GM21360 (cell line): ENCODE data around the gene FOXD2.
"Not testable (repeated sequence)": the region's sequence is repeated elsewhere in the genome, so short reads cannot be mapped to it uniquely, and the experiment has no call there.

Experiments
- ATAC-seq: cut with Tn5 transposase; IDR thresholded peaks from one replicate; pipeline ENCODE4 v1.9.1; 2021; ENCODE audit warnings: mild to moderate bottlenecking, moderate library complexity; ENCODE audit not compliant: unreplicated experiment

Gene FOXD2

DNA sequence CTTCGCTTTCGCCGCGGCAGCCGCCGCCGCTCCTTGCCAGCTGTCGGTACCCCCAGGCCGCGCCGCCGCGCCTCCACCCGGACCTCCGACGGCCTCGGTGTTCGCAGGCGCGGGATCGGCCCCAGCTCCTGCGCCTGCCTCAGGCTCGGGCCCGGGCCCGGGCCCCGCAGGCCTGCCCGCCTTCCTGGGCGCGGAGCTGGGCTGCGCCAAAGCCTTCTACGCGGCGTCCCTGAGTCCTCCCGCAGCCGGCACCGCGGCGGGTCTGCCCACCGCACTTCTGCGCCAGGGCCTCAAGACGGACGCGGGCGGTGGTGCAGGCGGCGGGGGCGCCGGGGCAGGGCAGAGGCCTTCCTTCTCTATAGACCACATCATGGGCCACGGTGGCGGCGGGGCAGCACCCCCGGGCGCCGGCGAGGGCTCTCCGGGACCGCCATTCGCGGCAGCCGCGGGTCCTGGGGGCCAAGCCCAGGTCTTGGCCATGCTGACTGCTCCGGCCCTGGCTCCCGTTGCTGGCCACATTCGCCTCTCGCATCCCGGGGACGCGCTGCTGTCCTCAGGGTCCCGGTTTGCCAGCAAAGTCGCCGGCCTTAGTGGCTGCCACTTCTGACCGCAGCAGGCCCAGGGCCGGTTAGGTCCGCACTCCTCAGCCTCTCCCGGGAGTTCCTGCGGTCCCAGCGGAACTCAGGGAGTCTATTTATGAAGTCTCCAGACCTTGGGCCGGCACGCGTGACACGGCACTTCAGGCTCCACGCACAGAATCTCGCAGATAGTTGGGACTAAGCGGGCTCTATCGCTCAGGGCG, 1.4 kb downstream of the FOXD2 start:
- ATAC-seq = no peak

DNA sequence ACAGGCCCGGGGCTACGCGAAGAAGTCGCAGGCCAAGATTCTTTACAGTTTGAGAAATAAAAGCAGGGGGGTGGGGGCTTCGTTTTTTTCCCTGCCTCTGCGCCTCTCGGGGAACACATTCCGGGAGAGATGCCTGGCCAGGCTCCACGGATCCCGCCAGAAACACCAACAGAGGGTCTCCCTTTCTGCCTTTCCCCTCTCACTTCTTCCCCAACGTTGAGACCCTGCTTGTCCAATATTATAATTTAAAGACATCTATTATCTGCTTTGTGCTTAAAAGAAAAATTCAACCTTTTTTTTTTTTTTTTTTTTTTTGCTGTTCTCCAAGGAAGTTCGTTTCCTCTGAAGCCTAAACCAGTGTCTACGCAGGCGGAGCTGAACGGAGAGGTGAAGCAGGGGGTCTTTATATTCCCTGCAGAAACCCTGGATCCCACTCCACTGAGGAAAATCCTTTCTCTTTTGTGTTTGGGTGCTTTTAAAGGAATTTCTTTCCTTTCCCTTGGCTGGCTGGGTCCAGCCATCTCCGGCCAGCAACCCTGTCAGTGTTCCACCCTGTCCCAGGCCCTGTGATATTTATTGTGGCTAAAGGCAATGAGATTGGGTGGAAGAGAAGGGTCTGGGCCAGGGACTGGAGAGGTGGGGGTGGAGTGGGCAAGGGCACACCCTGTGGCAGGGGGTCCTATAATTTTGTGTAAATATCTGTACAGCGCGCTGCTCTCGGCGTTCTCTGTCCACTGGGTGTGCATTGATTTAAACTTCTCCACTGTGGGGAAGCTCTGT, 2.2 kb downstream of the FOXD2 start:
- no peak for ATAC-seq

DNA sequence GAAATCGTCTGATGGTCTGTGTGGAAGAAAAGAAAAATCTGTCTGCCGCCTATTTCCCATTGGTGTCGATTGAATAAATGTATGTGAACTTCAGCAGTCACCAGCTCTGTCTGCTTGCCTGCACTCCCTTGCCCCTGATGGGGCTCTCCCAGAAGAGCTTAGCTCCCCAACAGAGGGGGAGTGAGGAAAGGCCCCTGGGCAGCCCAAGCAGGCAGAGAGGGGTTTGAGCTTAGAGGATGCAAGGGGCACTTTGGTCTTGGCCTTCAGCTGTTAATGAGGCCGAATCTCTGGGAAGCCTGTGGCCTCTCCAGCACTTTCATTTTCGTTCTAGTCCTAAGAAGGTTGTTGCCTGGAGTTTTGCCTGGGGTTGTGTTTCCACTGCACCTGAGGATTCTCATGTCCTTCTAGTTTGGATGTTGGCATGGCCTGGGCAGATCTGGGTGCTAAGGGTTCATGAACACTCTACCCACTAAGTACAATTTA, 2.8 kb downstream of the FOXD2 start:
- no peak for ATAC-seq

GRCh38 chr1:47441450-47442106, 3.7 kb downstream of the FOXD2 start:
- ATAC-seq = no peak

DNA sequence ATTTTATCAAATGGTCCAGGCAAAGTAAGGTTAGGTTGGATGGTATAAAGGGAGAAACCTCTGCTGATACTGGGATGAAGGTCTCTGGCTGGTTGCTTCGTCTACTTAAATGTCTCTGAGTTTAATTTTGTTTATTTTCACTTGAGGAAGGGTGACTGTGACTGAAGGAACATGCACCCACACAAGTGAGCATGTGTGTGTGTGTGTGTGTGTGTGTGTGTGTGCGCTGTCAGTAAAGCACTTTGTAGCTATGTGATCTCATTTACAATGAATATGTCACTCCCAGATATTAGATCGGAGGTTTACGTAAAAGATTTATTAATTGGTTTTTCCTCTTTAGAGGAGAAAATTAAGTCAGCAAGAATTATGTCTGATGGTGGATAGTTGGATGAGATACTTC, 4.4 kb downstream of the FOXD2 start:
- ATAC-seq = no peak

DNA sequence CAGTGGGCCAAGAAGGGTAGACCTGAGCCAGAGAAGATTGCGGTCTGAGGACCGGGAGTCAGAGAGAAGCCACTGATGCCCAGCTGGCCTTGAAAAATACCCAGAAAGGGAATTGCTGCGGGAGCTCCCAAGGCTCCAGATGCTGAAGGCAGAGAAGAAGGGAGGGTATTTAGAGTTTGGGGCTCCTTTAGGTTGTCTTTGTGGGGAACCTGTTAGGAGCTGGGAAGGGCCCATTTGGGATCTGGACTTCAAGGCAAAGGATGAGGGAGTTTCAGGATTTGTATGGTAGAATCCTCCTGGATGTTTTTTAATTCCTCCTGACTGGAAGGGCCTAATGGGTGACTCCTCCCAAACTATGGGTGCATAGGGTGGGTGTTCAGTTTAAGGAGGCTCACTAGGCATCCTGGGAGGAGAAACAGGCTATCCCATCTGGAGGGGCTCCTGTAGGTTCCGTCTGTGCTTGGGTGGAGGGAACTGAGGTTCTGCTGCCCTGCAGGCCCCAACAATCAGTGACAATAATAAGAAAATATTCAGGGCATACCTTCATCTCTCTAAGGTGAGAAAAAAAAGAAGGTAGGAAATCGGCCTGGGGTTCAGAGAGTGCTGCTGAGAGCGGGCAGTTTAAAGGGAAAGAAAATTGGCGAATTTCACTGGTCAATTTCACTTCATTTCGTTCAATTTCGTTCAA, 5.1 kb downstream of the FOXD2 start:
- ATAC-seq = no peak

DNA sequence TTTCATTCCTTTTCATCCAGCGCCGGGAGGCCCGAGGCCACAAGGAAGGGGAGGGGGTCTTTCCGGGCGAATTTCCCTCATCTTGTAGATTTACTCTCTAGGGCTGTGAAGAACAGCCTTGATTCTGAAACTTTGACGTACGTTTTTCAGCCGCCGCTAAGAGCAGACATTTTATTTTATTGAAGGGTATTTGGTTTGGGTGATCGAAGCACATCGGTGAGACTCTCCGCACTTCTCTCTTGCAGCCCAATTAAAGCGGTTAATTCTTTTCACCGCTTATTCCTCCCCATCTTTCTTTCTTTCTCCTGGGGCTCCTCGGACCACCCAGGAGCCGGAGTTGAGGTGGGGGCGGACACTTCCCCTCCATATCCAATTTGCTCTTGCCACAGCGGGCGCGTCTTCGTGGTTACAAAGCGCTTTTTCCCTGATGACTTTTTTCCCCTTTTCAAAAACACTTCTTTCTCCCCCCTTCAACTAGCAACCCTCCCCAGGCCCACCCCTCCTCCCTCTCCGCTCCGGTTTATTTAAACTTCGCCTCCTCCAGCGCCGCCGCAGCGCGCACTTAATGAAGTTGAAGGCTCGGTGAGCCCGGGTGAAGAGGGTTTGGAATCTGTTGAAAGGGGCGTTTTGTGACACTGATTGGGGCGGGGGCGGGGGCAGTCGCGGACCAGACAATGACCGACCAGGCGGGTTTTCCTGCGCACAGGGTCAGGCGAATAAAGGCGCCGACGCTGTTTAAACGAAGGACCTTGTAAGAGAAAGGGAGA, 5.9 kb downstream of the FOXD2 start:
- ATAC-seq = no peak

DNA sequence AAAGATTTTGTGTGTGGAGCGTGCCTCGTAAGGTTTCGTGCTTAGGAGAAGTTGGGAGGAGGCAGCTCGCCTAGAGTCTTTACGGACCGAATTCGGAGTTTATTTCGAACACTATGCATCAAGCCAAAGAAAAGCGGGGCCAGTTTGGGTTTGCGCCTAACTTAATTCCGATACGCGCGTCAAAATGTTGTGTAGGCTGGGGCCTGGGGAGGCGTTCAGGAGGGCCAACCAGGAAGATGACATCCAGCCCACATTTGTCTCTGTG, 6.4 kb downstream of the FOXD2 start:
- no peak for ATAC-seq

DNA sequence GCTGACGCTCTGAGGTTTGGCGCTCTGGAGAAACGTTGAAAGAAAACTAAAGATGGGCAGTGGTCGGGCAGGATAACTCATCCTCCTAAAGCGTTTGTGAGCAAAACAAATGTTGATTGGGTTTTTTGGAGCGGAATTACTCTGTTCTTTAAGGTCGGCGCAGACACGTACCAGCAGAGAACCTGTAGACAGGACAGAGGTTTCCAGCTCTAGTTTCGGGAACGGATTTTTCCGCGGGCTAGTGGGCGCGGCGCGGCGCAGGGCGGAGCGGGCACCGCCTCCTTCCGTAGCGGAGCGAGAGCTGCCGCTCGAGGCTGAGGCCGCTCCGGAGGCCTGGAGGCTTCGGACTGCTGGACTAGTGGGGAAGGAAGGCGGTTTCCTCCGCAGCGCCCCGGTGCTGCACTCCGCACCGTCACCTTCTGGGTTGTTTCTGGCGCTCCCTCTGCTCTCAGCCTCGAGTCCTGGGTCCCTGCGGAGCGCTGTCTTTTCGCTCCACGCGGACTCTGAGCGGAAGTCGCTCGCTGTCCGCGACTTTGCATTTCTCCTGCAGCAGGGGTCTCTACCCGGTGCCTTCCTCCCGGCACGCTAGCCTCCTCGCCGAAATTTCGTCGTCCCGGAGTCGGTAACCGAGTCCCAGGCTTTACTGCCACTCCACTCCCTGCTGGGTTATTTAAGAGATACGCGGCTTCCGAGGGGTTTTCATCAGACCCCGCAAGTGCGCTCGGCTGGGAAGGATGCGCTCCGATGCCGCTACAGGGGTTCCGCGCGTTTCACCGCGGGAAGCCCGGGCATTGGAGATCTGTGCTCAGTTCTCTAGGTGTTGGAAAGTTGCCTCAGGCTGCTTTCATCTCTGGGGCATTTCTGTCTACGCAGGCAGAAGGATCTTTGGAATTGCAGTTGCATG, 7.0 kb downstream of the FOXD2 start:
- no peak for ATAC-seq

GRCh38 chr1:47445823-47446550, 8.1 kb downstream of the FOXD2 start:
- no peak for ATAC-seq

DNA sequence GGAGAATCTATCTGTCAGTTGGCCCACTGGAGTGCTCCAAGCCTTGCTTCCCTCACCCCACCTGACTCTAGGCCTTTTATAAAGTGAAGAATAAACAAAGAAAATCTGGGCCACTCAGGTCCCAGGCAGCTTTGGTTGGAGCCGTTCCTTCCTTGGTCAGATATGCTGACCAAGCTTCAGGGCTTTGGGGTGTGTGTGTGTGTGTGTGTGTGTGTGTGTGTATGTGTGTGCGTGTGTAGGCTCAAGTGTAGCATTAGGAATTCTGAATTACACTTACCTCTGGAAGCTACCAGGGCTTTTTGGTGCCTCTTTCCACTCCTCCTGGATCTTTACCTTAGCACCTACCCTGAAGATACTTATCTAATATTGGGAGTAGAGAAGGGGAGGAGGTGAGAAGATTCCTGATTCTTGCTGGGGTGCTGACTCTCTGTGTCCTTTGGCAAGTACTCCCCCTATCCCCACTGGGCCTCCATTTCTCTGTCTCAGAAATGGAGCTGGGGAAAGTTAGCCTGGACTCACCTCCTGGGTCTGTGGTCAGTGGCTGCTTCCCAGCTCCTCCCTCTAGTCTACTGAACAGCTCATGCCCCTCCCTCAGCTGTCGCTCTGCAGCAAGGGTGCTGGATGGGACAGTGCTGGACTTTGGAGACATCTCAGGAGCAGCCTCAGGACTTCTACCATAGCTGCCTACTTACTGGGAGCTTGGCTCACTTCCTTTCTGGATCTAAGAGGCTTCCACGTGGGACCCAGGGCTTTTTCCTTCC, 10.8 kb downstream of the FOXD2 start:
- ATAC-seq = no peak

DNA sequence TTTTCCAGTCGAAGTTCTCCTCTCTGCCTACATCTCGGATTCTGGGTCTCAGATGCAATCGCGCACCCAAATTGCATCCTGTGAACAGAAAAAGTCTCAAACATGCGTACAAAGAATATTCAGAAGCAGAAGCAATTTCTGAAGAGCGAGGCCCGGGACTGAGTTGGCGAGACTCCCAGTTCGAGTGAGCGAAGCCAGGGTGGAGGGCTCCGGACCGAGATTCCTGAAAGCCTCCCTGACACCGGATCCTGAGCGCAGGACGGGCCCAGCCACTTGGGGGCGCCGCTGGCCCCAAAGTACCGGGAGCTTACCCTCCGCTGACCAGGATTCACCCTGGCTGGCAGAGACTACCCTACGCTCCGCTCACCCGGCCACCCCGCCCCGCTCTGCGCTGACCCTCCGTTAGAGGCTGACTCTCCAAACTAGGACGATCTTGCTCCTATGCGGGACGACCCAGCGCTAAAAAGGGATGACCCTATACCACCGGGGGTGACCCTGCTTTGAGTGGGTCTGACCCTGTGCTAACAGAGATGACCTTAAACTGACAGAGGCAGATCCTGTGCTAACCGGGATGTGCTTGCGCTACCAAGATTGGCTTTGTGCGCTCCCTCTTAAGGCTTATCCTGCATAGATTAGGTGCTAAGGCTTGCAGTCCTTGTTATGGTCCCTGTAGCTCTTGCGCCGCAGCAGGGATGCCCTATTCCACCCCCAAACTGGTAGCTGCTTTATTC, 12.1 kb downstream of the FOXD2 start:
- ATAC-seq = no peak

- no peak for ATAC-seq
Observed at GRCh38 chr1:47450606-47451005, 12.8 kb downstream of the FOXD2 start.

GRCh38 chr1:47452426-47452825, 14.6 kb downstream of the FOXD2 start:
- ATAC-seq = no peak

DNA sequence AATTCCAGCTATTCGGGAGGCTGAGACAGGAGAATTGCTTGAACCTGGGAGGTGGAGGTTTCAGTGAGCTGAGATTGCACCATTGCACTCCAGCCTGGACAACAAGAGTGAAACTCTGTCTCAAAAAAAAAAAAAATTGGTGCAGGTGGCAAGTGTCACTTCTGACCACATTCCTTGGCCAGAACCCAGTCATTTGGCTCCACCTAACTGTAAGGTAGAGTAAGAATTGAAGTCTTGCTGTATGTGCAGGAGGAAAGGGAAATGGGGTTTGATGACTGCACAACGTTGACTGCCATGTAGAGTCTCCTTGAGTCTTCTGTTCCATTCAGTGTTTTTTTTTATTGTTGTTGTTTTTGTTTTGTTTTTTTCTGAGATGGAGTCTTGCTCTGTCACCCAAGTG, 16.1 kb downstream of the FOXD2 start:
- not testable (repeated sequence) for ATAC-seq

DNA sequence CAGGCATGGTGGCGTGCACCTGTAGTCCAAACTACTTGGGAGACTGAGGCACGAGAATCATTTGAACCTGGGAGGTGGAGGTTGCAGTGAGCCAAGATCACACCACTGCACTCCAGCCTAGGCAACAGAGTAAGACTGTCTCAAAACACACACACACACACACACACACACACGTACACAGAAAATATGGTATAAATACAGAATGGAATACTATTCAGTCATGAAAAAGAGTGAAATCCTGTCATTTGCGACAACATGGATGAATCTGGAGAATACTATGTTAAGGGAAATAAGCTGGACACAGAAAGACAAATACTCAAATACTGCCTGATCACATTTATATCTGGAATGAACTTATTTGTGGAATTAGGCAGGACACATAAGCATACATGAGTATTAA, 18.4 kb downstream of the FOXD2 start:
- ATAC-seq = no peak

DNA sequence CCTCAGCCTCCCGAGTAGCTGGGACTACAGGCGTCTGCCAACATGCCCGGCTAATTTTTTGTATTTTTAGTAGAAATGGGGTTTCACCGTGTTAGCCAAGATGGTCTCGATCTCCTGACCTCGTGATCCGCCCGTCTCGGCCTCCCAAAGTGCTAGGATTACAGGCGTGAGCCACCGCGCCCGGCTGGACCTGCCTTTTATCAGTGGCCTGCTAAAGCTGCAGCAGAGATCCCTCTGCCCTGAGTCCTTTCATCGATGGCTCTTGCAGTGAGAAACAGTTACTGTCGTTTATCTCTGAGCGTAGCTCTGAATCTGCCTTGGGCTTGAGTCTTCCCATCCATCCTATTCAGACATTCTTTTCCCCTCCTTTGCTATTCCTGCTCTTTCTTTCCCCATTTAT, 19.7 kb downstream of the FOXD2 start:
- not testable (repeated sequence) for ATAC-seq
